SK-N-SH (cell line): ENCODE data around the gene DYNC1LI2.

ENCODE experiments used
- CTCF ChIP-seq: fragments of 200-600 bp; sonication (generic); IDR thresholded peaks from 2 replicates; pipeline ENCODE4 v1.6.1; 2017; ENCODE audit warnings: antibody characterized with exemption, mild to moderate bottlenecking, moderate library complexity
- EP300 ChIP-seq, 2 experiments: IDR thresholded peaks; 2 replicates each; pipeline versions ENCODE4 v1.4.0 to v1.6.1; 2012; ENCODE audit warnings: borderline replicate concordance in 1 of 2, low read depth in 1 of 2, low read length in 1 of 2
- FOXM1 ChIP-seq: IDR thresholded peaks from 2 replicates; pipeline ENCODE4 v1.4.0; 2012; ENCODE audit warnings: low read depth, mild to moderate bottlenecking
- JUND ChIP-seq: IDR thresholded peaks from 2 replicates; pipeline ENCODE4 v1.4.0; 2012
- MAX ChIP-seq: IDR thresholded peaks from 2 replicates; pipeline ENCODE4 v1.4.0; 2012; ENCODE audit warnings: low read depth
- MXI1 ChIP-seq: IDR thresholded peaks from 2 replicates; pipeline ENCODE4 v1.6.1; 2012; ENCODE audit warnings: mild to moderate bottlenecking, low read depth, low read length, improper control_type of control experiment
- POLR2AphosphoS5 ChIP-seq: IDR thresholded peaks from 2 replicates; pipeline ENCODE4 v1.6.1; 2012; ENCODE audit warnings: low read depth, low read length
- TAF1 ChIP-seq: IDR thresholded peaks from 2 replicates; pipeline ENCODE4 v1.6.1; 2012; ENCODE audit warnings: low read depth, mild to moderate bottlenecking, low read length, moderate library complexity, borderline replicate concordance

GRCh38 chr16:66717776-66718175, 33.6 kb downstream of the DYNC1LI2 start:
- TF ChIP-seq JUND: no peak
- no peak for TF ChIP-seq MAX
- TF ChIP-seq CTCF: no peak
- TF ChIP-seq TAF1: no peak
- TF ChIP-seq EP300 (IDR thresholded peaks at IDR 0.05; ENCODE audit: borderline replicate concordance in 1 of 2, low read depth in 1 of 2, low read length in 1 of 2): no peak
- no peak for TF ChIP-seq FOXM1
- no peak for TF ChIP-seq MXI1
- TF ChIP-seq POLR2AphosphoS5: no peak
